A673 (cell line): Measurements from ENCODE around the gene NCOA7. TPM values are rescaled to one million over a fixed set of nuclear protein-coding genes. Genes with fewer than 3 reads are reported as not detected.

ENCODE experiments used
- BruUV-seq: library from RNA; stranded (reverse); fragments of 400-500 nt; replicated peaks from 2 replicates; lab custom pipeline; 2021; lab: Mats Ljungman, UMichigan
- CTCF ChIA-PET: fragments of 300-600 bp; sonication (Branson Sonifier 250); formaldehyde crosslinking; loops from one replicate; lab custom pipeline; 2022; ENCODE audit warnings: antibody characterized with exemption; lab: Charles Lee
- POLR2A ChIA-PET: fragments of 300-600 bp; sonication (Branson Sonifier 250); formaldehyde crosslinking; loops from one replicate; lab custom pipeline; 2022; ENCODE audit warnings: antibody characterized with exemption; ENCODE audit not compliant: low non-redundant PET; lab: Charles Lee
- DNase-seq: peaks from one replicate; pipeline ENCODE4 v3.0.0-alpha.2; 2015; ENCODE audit warnings: low spot score
- H3K27ac ChIP-seq: fragments of 200-600 bp; sonication (generic); 2 replicates; pipeline ENCODE4 v1.5.1; 2016; ENCODE audit warnings: mixed run types, low read depth, mild to moderate bottlenecking, mixed read lengths, antibody characterized with exemption, low read length; ENCODE audit not compliant: poor library complexity, severe bottlenecking
- H3K27me3 ChIP-seq: fragments of 200-600 bp; sonication (generic); replicated peaks from 2 replicates; pipeline ENCODE4 v1.6.1; 2017; ENCODE audit warnings: mixed run types, low read depth, mild to moderate bottlenecking, mixed read lengths, antibody characterized with exemption, low read length; ENCODE audit not compliant: insufficient read depth, poor library complexity
- H3K36me3 ChIP-seq: fragments of 200-600 bp; sonication (generic); 2 replicates; pipeline ENCODE4 v1.6.1; 2016; ENCODE audit warnings: mixed run types, mild to moderate bottlenecking, mixed read lengths, antibody characterized with exemption, low read length; ENCODE audit not compliant: insufficient read depth, poor library complexity, severe bottlenecking
- H3K4me1 ChIP-seq: fragments of 200-600 bp; sonication (generic); 2 replicates; pipeline ENCODE4 v1.6.1; 2017; ENCODE audit warnings: mixed run types, mild to moderate bottlenecking, mixed read lengths, antibody characterized with exemption, low read length; ENCODE audit not compliant: insufficient read depth, poor library complexity, severe bottlenecking
- H3K4me3 ChIP-seq: fragments of 200-600 bp; sonication (generic); 2 replicates; pipeline ENCODE4 v1.5.1; 2016; ENCODE audit warnings: low read depth, mixed run types, mild to moderate bottlenecking, mixed read lengths, low read length; ENCODE audit not compliant: poor library complexity, severe bottlenecking
- H3K9me3 ChIP-seq: fragments of 200-600 bp; sonication (generic); 2 replicates; pipeline ENCODE4 v1.6.1; 2016; ENCODE audit warnings: mixed run types, low read depth, mild to moderate bottlenecking, mixed read lengths, antibody characterized with exemption, low read length; ENCODE audit not compliant: poor library complexity, severe bottlenecking
- EZH2 ChIP-seq: fragments of 200-600 bp; sonication (generic); IDR thresholded peaks from 2 replicates; pipeline ENCODE4 v1.6.1; 2017; ENCODE audit warnings: borderline replicate concordance, low read depth, mild to moderate bottlenecking, mixed read lengths, antibody characterized with exemption, low read length; ENCODE audit not compliant: poor library complexity, severe bottlenecking
- intact Hi-C: fragments of 100-400 bp; cut with micrococcal nuclease; formaldehyde crosslinking; loops from one replicate; pipeline ENCODE4 v1.10.0; 2022; ENCODE audit not compliant: unreplicated experiment
- total RNA-seq: library from RNA; stranded (reverse); gene quantifications from 2 replicates; pipeline ENCODE4 v1.2.3, GENCODE V29; 2021
- TF ChIP-seq, protein P1 (sequence below): fragments of 300-800, 200-600 bp; sonication (generic); conservative IDR thresholded peaks from 2 replicates; pipeline ENCODE4 v1.5.1; 2017; ENCODE audit warnings: low read depth, mild to moderate bottlenecking, antibody characterized with exemption, low read length, moderate library complexity, mixed read lengths

NCOA7 gene
- total RNA-seq, 1 experiment from 2014 or later: 33.5 TPM

DNA sequence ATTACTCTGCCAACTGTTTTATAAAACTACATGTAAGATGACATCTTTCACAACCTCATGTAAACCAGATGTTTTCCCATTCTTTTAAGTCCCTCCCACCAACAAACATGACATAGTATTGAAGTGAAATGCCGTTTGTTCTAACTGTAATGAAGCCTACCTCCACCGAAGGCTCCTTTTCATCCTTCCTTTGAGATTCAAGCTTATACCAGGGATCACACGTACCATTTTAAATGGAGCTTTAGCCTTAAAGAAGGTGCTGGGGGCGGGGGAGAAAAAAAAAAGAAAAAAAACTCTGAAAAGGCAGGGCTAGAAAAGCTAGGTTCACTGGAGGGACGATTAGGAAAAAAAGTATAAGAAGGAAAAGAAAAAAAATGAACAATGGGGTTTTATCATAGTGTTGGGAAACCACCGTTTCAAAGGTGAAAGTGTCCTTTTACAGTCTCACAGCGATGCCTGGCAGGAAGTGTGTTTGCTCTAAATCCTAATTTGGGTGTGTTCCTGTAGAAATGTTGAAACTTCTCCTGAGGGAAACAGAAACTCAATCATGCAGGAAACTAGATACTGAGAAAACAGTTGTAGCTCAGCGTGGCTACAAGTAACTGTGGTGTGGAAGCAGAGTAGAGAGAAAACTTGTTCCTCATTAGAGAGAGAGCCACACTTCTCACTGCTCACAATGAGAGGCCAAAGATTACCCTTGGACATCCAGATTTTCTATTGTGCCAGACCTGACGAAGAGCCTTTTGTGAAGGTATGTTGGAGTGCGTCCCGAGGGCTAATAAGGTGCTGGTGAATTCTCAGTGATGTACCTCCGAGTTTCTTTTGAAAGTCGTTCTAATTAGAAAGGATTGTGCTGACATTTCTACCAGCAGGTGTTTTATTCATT is 128.2 kb downstream of the NCOA7 start:
- H3K4me3 ChIP-seq: peak overlapping the region; percentile 8
- ChIA-PET POLR2A (interaction anchor here (0.6 kb wide), 1 partner anchor 125 kb away, joined by 4 read pairs; no protein-coding TSS in a partner anchor), CTCF (interaction anchor here (0.7 kb wide), 1 partner anchor 37 kb away, joined by 4 read pairs; the partner anchor contains the start of gene HINT3)
- TF ChIP-seq EZH2: no peak
- TF ChIP-seq, protein P1, sequence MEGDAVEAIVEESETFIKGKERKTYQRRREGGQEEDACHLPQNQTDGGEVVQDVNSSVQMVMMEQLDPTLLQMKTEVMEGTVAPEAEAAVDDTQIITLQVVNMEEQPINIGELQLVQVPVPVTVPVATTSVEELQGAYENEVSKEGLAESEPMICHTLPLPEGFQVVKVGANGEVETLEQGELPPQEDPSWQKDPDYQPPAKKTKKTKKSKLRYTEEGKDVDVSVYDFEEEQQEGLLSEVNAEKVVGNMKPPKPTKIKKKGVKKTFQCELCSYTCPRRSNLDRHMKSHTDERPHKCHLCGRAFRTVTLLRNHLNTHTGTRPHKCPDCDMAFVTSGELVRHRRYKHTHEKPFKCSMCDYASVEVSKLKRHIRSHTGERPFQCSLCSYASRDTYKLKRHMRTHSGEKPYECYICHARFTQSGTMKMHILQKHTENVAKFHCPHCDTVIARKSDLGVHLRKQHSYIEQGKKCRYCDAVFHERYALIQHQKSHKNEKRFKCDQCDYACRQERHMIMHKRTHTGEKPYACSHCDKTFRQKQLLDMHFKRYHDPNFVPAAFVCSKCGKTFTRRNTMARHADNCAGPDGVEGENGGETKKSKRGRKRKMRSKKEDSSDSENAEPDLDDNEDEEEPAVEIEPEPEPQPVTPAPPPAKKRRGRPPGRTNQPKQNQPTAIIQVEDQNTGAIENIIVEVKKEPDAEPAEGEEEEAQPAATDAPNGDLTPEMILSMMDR: no peak
- peaks cover 15% of the 10 kb centered on the region for H3K4me1 ChIP-seq
- no peaks in the 10 kb centered on the region for H3K27me3 ChIP-seq
- peak overlapping the region; percentile 51 for H3K27ac ChIP-seq
- peak; percentile 62 for DNase-seq
- intact Hi-C loops: no loop called here
- H3K36me3 ChIP-seq: no peaks in the 10 kb centered on the region
- no peaks in the 10 kb centered on the region for H3K9me3 ChIP-seq
- no TSS peak for BruUV-seq

DNA sequence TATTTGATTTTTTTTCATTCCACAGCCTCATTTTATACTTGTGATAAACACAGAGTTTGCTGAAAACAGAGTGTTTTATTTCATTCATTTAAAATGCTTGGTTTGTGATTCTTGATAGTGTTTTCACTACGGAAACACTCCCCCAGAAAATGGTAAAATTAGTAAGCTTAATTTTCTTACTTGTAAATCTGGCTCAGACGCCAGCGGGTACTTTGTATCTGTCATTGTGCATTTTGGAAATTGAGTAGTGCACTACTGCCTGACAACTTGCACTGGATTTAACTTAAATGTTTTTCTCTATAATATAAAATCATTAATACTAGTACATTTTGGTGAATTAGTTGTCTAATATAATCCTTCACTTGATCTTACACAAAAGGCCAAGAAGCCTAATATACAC is 128.9 kb downstream of the NCOA7 start:
- TSS peak; percentile 71 for BruUV-seq
- DNase-seq: no peak
- no peak for TF ChIP-seq EZH2
- TF ChIP-seq, protein P1: no peak
- intact Hi-C loops: no loop called here
- ChIA-PET CTCF (no interaction called here), POLR2A (interaction anchor here (0.6 kb wide), 1 partner anchor 125 kb away, joined by 4 read pairs; no protein-coding TSS in a partner anchor)
- Histone ChIP-seq H3K4me1 (peaks cover 12% of the 10 kb centered on the region), H3K27me3 (no peaks in the 10 kb centered on the region), H3K27ac (no peak overlapping the region), H3K4me3 (no peak overlapping the region), H3K9me3 (no peaks in the 10 kb centered on the region), H3K36me3 (no peaks in the 10 kb centered on the region)

DNA sequence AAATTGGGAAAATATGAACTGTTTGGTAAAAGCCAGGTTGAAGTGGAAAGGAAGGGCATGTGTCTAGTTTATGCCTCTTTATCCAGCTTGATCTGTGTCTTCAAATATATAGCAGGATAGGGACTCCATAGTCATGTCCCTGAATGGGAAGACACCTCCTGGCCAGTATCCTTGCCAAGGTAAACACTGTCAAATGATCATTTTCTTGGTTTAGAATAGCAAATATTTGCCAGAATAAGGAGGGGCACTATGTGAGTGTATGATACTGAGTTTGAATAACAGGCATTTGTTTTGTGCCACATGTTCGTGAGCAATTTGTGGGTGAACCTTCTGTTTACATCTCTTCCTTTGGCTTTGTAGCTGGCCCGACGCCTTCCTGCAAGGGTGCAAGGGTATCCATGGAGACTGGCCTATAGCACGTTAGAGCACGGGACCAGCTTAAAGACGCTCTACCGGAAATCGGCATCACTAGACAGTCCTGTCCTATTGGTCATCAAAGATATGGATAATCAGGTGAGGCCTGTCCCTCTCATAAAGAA is 131.6 kb downstream of the NCOA7 start:
- no TSS peak for BruUV-seq
- intact Hi-C loops: no loop called here
- H3K27ac ChIP-seq: no peak overlapping the region
- H3K27me3 ChIP-seq: no peaks in the 10 kb centered on the region
- POLR2A ChIA-PET: no interaction called here
- TF ChIP-seq, protein P1: no peak
- no peak for TF ChIP-seq EZH2
- H3K9me3 ChIP-seq: no peaks in the 10 kb centered on the region
- H3K4me1 ChIP-seq: peaks cover 11% of the 10 kb centered on the region
- no peaks in the 10 kb centered on the region for H3K36me3 ChIP-seq
- no peak for DNase-seq
- CTCF ChIA-PET: no interaction called here
- no peak overlapping the region for H3K4me3 ChIP-seq
